Measurements from ENCODE around the gene POU6F1.
A peak's percentile ranks its signal among the peaks of the same experiment; 100 is the strongest.
"Not testable (repeated sequence)": the region's sequence is repeated elsewhere in the genome, so short reads cannot be mapped to it uniquely, and the experiment has no call there.

The POU6F1 gene

GRCh38 chr12:51227962-51228361 is 10.1 kb upstream of the POU6F1 start:
- no peak for DNase-seq

- DNase-seq: not testable (repeated sequence)
Measured at GRCh38 chr12:51227112-51227511, 9.2 kb upstream of the POU6F1 start.

GRCh38 chr12:51225771-51226170 is 7.9 kb upstream of the POU6F1 start:
- DNase-seq: no peak

GRCh38 chr12:51225234-51225633 is 7.4 kb upstream of the POU6F1 start:
- no peak for DNase-seq

GRCh38 chr12:51224625-51225024 is 6.8 kb upstream of the POU6F1 start:
- no peak for DNase-seq

GRCh38 chr12:51222461-51222860 is 4.6 kb upstream of the POU6F1 start:
- no peak for DNase-seq

GRCh38 chr12:51219857-51220256 is 2.0 kb upstream of the POU6F1 start:
- not testable (repeated sequence) for DNase-seq

GRCh38 chr12:51219322-51219721 is 1.5 kb upstream of the POU6F1 start:
- DNase-seq: no peak

- DNase-seq: no peak
Measured at GRCh38 chr12:51218607-51219161, 822 bp upstream of the POU6F1 start.

GRCh38 chr12:51217133-51217967 is 512 bp downstream of the POU6F1 start:
- peak; percentile 62 for DNase-seq

GRCh38 chr12:51216642-51217041 is 1.2 kb downstream of the POU6F1 start:
- DNase-seq: no peak

GRCh38 chr12:51214895-51215294 is 3.0 kb downstream of the POU6F1 start:
- no peak for DNase-seq

- no peak for DNase-seq
Measured at GRCh38 chr12:51210690-51211395, 7.0 kb downstream of the POU6F1 start.

- DNase-seq: no peak
Measured at GRCh38 chr12:51209259-51209658, 8.6 kb downstream of the POU6F1 start.

GRCh38 chr12:51208016-51208660 is 9.7 kb downstream of the POU6F1 start:
- no peak for DNase-seq

GRCh38 chr12:51205350-51205749 is 12.5 kb downstream of the POU6F1 start:
- DNase-seq: no peak

- DNase-seq: no peak
Measured at GRCh38 chr12:51202718-51203117, 15.1 kb downstream of the POU6F1 start.

- DNase-seq: no peak
Measured at GRCh38 chr12:51200806-51201205, 17.1 kb downstream of the POU6F1 start.

- DNase-seq: no peak
Measured at GRCh38 chr12:51200156-51200555, 17.7 kb downstream of the POU6F1 start.

- no peak for DNase-seq
Measured at GRCh38 chr12:51199366-51199945, 18.4 kb downstream of the POU6F1 start.

GRCh38 chr12:51198568-51199365 is 19.1 kb downstream of the POU6F1 start:
- no peak for DNase-seq
